Neural progenitor cell (in vitro differentiated cells): ENCODE measurements around the gene CYSLTR2.

Experiments used
- EZH2phosphoT487 ChIP-seq: fragments of 200-600 bp; sonication (generic); IDR thresholded peaks from 2 replicates; pipeline ENCODE4 v1.6.1; 2017; ENCODE audit warnings: antibody characterized with exemption
- TF ChIP-seq, protein P1 (sequence below): fragments of 200-600 bp; sonication (generic); IDR thresholded peaks from 2 replicates; pipeline ENCODE4 v1.5.1; 2017; ENCODE audit warnings: antibody characterized with exemption, mild to moderate bottlenecking

DNA sequence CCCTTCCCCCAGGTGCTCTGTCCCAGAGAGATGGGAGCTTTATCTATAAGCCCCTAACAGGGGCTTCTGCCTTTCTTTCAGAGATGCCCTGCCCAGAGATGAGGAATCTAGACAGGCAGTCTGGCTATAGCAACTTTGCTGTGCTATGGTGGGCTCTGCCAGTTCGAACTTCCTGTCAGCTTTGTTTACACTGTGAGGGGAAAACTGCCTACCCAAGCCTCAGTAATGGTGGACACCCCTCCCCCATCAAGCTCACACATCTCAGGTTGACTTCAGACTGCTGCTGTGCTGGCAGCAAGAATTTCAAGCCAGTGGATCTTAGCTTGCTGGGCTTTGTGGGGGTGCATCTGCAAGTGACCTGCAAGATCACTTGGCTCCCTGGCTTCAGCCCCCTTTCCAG is 21.5 kb downstream of the CYSLTR2 start:
- TF ChIP-seq, protein P1, sequence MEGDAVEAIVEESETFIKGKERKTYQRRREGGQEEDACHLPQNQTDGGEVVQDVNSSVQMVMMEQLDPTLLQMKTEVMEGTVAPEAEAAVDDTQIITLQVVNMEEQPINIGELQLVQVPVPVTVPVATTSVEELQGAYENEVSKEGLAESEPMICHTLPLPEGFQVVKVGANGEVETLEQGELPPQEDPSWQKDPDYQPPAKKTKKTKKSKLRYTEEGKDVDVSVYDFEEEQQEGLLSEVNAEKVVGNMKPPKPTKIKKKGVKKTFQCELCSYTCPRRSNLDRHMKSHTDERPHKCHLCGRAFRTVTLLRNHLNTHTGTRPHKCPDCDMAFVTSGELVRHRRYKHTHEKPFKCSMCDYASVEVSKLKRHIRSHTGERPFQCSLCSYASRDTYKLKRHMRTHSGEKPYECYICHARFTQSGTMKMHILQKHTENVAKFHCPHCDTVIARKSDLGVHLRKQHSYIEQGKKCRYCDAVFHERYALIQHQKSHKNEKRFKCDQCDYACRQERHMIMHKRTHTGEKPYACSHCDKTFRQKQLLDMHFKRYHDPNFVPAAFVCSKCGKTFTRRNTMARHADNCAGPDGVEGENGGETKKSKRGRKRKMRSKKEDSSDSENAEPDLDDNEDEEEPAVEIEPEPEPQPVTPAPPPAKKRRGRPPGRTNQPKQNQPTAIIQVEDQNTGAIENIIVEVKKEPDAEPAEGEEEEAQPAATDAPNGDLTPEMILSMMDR = no peak
- TF ChIP-seq EZH2phosphoT487 = no peak
